GM21528 (cell line): ENCODE measurements around the gene SLC20A1.
A peak's percentile ranks its signal among the peaks of the same experiment; 100 is the strongest.

Experiments
- ATAC-seq: cut with Tn5 transposase; IDR thresholded peaks from one replicate; pipeline ENCODE4 v1.9.1; 2021; ENCODE audit warnings: mild to moderate bottlenecking, moderate library complexity; ENCODE audit not compliant: unreplicated experiment, low FRiP score

Gene SLC20A1

DNA sequence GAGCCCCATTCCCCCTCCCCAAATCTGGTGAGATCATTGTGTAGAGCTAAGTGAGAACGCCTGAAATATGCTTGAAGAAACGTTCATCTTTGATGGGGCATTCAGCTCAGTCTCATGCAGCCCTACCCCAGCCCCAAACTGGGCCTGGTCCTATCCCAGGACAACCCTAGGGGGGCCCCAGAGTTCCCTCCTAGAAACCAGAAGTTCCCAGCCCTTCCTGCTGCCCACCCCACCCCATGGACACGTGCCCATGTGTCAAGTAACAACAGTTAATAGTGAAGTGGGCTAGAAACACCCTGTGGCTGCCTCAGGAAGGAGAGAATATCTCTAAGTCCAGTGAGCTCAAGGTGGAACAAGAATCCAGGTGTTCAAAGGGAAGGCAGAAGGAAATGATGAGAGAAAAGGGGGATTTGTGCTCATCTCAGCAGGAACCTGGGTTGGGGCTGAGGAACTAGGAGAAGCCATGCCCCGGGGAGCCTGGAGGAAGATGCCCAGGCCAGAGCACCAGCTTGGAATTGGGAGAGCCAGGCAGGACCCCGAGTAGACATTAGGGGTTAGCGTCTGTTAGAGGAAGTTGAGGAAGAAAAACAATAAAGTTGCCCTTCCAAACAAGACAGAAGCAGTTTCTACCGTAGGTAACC is 20.1 kb upstream of the SLC20A1 start:
- ATAC-seq = no peak

DNA sequence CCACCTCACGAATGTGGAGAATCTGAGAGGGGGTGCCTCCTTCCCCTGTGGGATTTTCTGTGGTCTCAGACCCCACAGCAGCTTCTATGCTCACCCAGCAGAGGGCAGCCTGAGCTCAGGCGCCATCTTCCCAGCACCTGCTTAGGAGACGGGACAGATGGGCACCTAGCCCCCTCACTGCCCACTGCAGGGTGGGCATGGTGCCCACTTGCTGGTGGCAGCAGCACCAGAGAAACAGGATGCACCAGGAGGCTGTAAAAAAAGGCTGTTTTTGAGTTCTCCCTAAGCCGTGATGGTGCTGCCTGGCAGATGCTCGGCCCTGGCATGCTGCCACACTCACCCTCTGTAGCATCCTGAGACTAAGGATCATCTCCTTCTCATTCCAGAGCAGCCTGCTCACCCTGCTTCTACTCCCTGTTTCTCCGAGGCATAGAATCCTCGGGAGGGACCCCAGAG is 19.1 kb upstream of the SLC20A1 start:
- ATAC-seq = no peak

DNA sequence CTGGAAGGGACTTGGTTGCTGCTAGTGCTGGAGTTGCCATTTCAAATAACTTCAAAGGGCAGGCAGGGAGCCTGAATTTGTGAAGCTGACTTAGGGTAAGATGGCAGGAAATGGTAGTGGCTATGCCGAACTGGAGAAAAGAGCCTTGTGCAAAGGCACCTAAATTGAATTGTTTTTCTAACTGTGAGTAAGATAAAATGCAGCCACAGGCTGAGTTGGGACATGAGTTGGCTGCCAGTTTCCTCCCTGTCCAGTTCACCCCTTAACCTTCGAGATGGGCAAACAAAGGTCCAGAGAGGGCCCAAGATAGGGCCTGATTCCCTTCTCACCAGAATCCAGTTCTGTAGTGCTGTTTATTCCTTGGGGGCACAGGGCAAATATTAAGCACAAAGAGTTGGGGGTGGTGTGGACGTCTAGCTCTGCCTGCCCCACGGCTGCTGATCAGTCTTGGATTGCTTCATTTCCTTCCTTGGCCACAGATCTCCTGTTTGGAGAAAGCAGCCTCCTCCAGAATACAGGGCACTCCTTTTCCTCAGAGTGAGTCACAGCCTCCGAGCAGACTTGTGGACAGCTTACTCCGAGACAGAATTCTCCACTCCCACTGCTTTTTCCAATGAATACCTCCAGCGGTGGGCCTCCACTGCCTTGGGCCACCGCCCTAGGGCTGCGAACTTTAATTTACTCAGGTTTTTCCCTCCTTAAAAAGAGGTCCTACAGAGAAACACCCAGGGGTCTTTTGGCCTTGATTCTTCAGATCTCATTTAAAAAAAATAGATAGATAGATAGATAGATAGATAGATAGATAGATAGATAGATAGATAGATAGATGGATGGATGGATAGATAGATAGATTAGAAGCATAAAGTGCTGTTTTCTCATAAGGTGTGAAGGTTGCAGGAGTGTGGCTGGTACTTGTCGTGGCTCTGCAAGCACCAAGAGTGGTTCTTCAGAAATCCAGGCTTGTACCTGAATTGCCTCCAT is 18.4 kb upstream of the SLC20A1 start:
- no peak for ATAC-seq

DNA sequence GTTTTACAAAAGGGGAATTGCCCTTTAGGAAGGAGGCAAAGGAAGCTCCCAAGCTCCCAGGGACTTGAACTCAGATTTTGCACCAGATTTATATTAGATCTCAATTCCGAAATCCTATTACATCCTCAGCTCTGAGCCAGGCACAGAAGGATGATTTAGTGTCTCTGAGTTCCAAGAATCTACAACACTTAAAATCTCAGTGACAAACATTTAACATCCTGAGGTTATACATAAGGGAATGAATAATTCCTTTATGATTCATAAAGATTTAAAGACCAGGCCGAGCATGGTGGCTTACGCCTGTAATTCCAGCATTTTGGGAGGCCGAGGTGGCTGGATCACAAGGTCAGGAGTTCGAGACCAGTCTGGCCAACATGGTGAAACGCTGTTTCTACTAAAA is 16.5 kb upstream of the SLC20A1 start:
- ATAC-seq = no peak

DNA sequence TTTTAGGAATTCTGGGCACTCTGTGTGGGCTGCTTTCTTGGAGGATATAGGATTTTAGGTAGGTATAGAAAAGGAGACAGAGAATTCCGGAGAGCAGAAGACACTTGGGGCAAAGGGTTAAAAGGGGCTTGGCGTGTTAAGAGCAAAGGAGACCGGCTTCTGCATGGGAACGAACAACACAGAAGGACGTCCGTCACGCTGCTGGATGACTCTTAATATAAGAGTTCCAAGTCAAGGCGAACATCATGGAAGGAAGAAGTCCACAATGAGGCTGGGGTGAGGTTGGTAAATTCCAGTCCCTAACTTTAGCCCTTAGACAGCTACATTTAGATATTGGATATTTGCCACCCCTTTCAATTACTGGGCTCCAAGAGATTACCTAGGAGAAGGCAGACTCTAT is 15.9 kb upstream of the SLC20A1 start:
- ATAC-seq = no peak

DNA sequence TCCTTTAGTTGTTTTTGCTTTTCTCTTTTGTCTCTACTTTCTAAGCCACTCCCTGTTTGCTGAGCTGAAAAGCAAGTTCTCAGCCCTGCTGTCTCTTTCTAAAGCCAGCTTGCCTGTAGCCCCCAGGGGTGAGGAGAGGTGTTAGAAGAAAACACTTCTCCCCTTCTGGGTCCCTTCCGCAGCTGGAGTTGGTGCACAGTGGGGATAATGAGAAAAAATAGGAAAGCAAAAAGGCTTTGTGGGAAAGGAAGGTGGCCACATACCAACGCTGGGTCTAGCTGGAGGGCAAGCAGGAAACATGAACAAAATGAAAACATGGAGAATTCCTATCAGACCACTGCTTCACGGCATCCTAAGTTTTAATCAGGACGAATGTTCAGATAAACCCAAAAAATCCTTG is 15.5 kb upstream of the SLC20A1 start:
- ATAC-seq = no peak

DNA sequence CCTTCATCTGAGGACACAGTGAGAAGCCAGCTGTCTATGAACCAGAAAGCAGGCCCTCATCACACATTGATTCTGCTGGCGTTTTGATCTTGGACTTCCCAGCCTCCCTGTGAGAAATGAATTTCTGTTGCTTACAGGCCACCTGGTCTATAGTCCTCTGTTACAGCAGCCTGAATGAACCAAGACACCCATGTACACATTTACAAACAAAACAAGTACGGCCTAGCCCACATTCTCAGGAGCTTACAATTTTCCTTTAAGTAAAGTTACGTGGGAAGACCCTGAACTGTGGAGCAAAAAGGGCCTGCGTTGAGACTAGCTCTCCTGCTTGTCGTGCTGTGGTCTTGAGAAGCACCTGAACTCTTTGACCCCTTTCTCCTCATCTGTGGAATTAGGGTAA is 12.0 kb upstream of the SLC20A1 start:
- no peak for ATAC-seq

DNA sequence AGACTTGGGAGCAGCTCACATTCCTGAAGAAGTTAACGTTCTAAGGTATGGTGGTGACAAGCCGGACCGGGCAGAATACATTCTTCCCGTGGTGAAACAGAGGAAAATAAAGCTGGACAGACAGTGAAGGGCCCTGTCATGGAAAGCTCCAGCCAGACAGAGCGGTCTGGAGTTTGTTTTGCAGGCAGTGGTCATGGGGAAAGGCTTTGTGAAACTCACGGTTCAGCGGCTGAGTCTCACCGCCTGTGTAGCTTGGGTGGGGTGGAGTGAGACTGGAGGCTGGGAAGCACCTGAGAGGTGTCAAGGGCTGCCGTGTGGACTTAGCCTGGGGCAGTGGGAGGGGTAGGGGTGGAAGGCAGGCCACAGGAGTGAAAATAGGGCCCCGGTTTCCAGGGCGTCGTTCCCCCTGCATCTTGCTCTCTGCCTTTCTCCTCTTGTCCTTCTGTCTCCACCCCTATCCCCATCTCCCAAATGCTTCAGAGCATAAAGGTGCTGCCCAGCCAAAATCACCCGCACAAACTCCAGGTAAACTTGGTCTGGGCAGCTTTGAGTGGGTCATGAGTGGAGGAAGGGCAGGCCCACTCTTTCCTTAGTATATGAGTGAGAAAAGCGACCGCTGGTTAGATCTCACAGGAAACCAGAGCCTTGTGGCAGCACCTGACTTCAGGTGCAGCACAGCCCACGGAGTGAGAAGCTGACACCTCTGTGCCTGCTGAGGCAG is 11.4 kb upstream of the SLC20A1 start:
- no peak for ATAC-seq

DNA sequence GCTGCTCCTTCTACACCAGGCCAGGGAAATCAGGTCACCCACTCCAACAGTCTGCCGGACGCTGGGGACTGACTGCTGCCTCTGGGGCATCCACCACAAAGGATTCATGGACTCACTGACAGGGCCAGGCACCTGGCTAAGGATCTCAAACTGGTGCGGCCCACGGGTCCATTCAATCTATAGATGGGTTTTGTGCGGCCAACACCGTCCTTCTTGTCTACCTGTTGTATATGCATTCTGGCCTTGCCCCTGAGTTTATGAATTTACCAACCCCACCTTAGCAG is 10.9 kb upstream of the SLC20A1 start:
- no peak for ATAC-seq

DNA sequence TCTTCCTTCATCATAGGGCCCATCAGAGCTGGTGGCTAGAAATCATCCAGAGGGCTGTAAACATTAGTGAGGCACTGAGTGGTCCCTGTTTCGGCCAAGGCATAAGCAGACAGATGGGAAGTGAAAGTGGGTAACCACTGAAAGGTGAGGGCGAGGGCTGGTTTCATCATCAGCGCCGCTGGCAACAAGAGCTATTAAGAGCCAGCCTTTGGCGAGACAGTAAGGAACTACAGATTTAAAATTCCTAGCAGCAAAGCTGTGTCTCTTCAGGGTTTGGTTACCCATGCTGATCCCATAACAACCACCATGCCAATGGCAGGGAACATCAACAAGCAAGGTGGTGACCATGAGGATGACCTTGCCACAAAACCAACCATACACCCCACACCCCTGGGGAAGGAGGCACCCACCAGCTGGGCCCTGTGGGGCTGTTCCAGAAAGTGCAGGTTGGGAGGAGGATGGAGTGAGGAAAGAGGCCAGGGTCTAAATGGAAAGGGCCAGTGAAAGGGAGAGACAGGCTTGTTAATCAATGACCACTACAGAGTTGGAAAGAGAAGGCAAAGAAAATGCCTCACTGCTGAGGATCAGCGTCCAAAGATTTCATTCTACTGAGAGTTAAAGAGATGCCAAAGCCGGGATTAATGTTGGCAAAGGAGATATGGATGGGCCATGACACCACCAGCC is 9.0 kb upstream of the SLC20A1 start:
- ATAC-seq = peak; percentile 80

DNA sequence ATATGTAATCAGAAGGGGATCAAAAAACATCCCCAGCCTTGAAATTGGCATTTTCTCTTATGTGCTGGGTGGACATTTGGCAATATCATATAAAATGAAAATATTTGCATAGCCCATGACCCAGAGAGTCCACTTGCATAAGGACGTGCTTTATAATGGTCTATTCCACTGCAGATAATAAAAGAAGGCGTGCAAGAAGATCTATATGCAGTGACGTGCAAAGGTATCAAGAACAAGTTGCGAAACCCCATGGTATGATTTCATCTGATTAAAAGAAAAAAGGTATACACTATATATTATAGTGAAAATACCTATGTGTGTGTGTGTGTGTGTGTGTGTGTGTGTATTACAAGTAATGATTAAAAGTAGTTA is 8.5 kb upstream of the SLC20A1 start:
- ATAC-seq = no peak

DNA sequence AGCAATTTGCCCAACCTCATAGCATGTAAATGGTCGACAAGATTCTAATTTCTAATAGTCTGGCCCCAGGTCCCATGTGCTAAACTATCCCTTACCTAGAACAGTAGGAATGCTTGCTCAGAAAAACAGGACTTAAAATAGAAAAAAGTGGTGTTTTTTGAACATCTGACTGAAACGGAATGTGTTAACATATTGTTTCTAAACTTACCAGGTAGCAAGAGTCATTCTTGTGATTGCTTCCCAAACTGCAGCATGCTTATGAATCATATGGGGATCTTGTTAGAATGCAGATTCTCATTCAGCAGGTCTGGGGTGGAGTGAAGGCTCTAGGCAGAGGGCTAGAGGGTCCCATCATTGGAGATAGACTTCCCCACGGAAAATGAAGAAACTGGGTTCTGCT is 5.8 kb upstream of the SLC20A1 start:
- no peak for ATAC-seq

DNA sequence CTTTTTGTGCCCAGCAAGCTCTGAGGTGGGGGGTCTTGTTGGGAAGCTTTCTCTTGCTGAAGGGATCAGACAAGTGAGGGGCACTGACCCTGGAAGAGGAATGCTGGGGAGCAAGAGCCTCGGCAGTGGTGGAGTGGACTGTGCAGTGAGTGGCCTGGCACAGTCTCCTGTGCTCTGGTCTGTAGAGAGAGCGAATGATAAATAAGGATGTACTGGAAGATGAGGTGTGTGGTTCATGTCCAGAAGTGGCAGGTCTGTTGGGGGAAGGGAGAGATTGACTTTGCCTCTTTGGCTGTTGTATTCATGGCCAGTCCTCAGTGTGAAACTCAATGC is 5.3 kb upstream of the SLC20A1 start:
- no peak for ATAC-seq

DNA sequence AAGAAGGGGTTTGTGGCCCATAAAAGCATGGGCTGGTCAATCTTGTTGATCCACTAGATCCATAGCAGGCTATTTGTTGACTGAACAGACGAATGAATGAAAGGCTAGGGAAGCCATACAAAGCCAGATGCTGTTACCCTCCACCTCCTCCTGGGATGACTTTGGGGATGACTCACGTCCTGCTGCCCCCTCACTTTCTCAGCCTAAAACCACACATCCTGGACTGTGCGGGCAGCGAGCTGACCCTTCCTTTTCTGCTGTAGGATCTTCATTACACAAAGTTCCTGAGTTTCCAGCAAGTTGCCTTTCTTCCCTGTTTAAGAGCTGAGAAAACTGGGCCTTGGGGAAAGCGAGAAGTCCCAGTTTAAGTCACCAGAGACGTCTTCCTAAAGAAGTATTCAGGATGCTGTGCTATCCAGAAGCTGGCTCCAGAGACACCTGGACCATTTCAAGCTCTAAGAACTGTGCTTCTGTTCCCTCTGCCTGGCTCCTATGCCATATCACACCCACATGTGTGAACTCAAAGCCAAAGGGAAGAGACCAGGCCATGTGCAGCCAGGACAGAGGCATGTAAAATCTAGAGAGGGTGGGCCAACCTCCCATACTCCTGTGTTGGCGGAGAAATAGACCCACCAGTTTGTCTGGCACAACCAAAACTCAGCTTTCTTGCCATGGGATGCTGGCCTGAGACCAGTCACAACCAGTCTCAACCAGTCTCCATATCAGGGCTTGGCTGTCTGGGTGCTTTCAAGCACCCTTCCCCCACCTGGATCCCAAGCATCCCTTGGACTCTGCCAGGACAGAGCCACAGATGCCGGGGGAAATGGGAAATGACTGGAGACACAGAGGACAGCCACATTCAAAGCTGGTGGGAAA is 4.7 kb upstream of the SLC20A1 start:
- no peak for ATAC-seq

DNA sequence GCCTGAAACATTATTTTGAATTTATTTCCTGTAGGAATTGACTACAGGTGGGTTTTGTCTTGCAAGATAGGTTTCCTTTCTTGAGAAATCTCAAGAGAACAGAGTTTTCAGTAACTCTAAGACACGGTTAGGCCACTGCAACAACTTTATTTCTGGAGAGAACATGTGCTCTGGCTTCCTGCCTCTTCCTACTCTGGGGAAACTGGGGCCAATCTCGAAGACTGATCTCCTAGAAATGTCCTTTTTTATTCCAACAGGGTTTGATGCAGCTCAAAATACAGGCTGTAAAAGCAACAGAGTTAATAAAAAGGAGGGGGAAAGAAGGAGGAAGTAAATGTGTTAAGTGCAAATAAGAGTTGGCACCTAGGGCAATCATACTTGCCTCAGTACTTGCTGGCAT is 4.0 kb upstream of the SLC20A1 start:
- no peak for ATAC-seq

DNA sequence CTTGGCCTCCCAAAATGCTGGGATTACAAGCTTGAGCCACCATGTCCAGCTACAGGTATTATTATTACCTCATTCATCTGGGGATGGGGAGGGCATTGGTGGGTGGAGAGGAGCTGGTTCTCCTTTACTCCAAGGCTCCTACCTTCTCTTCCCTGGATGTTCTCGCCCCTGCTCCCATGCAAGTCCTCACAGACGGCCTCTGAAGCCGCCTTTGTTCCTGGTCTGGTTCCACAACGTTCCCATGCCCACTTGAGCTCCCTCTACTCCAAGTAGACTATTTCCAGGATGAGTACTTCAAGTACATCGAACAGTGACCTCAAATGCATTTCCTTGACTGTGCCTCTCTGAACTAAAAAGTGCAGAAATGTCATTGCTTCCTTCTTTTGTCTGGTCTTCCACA is 3.2 kb upstream of the SLC20A1 start:
- ATAC-seq = no peak

DNA sequence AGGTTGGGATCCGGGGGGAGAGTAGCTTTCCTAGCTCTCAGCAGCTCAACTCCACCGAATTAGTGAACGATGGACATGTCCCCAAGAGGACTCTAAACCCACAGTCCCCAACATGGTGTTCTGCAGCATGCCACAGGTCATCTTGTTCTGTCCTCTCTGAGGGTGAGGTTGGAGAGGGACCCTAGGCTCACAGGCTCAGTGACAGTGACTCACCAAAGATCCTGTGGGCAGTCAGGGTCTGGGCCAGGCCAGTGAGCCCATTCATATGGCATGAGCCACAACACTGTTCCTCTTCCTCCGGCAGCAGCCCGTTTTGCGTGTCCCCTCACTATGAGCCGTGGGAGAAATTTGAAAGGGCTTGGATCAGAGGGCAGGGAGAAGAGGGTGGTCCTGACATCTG is 2.8 kb upstream of the SLC20A1 start:
- no peak for ATAC-seq

DNA sequence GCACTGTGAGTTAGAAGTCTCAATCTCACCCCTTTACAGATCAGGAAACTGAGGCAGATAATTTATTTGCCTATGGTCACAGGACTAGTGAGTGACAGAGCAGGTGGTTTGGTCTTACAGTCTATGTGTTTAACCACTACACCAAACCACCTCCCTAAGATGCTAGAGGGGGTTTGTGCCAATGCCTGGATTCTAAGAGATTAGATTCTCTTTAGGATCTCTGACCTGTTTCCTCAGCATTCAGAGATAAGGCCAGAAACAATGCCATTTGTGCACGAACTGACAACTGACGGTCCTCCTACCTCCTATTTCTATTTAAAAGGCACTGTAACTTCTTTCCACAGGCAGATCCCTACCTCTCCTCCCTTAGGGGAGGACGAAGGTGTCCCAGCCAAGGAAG is 2.3 kb upstream of the SLC20A1 start:
- ATAC-seq = no peak

DNA sequence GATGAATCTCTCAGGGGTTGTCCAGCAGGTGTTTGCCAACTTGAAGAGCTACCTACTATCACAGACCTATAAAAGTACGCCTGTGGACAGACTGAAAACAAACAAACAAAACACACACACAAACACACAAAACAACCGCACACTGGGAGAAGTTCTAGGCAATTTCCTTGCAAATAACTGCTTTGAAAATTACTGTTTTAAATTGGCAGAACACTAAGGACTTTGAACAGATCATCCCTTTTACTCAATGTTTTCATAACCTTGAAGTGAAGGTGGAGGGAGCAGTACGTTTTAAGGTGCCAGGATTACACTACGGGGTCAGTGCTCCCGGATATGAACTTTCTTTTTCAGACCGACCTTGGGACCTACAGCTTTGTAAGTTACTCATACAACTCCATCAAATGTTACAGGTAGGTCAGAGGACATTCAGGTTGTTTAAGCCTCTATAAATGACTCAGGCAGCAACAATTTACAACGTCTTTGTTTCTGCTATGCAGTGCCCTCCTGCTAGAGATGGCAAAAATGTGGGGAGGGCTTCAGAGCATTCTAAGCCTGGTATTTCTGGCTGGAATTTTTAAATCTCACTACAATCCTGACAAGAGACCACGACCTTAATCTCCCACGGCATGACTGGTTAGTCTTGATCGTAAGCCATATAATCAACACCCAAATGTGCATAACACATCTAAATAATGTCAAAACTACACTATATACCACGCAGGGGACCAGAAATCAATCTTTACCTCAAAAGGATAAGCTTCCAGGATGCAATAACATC is 1.4 kb upstream of the SLC20A1 start:
- no peak for ATAC-seq
